ENCODE results near the gene MILR1.

- TF ChIP-seq CTCF (IDR thresholded peaks at IDR 0.05 in 8 of 11, conservative IDR thresholded peaks at IDR 0.05 in 3 of 11) (no peak), POLR2A (IDR thresholded peaks at IDR 0.05) (no peak), POLR2AphosphoS5 (IDR thresholded peaks at IDR 0.05) (peak in 1 of 3 donors; percentile 46)
Measured at GRCh38 chr17:64442541-64442971, 6.4 kb upstream of the MILR1 start.
